ENCODE data around the gene TBC1D2.

GRCh38 chr9:98190757-98191105, 64.7 kb downstream of the TBC1D2 start:
- TF ChIP-seq CTCF (IDR thresholded peaks at IDR 0.05) (no peak), EP300 (IDR thresholded peaks at IDR 0.05) (no peak), POLR2AphosphoS5 (IDR thresholded peaks at IDR 0.05) (no peak)
